B cell (primary cell): Measurements from ENCODE around the gene LYST. TPM values are rescaled to one million over a fixed set of nuclear protein-coding genes. Genes with fewer than 3 reads are reported as not detected.

Source experiments
- ATAC-seq: fragments of 200-7000 bp; cut with Tn5 transposase; one replicate; pipeline ENCODE4 v1.10.0; 2021; ENCODE audit warnings: low read depth, mild to moderate bottlenecking, moderate number of reproducible peaks, moderate library complexity
- CTCF ChIA-PET: fragments of 350-600 bp; sonication (Branson Sonifier 250); formaldehyde crosslinking; loops from one replicate; lab custom pipeline; 2021; ENCODE audit warnings: antibody characterized with exemption, inconsistent platforms; lab: Charles Lee
- POLR2A ChIA-PET: fragments of 350-600 bp; sonication (Branson Sonifier 250); formaldehyde crosslinking; loops from one replicate; lab custom pipeline; 2021; ENCODE audit warnings: antibody characterized with exemption; lab: Charles Lee
- DNase-seq: peaks from one replicate; pipeline ENCODE4 v3.0.0; 2013
- H2AFZ ChIP-seq: 2 replicates; pipeline ENCODE4 v1.6.1; 2012; ENCODE audit warnings: mild to moderate bottlenecking, low read depth, low read length; ENCODE audit not compliant: insufficient read depth, poor library complexity, severe bottlenecking
- H3K27ac ChIP-seq, 2 donors: 1 replicate in 1 of 2; 2 replicates in 1 of 2; pipeline ENCODE4 v1.5.1; 2012 to 2013; ENCODE audit warnings: low read length in 2 of 2, mild to moderate bottlenecking in 2 of 2, moderate library complexity in 1 of 2
- H3K27me3 ChIP-seq, 4 experiments: fragments of 200-600 bp in 1 of 4; sonication (generic) in 1 of 4; replicated peaks in 1 of 4; 1 replicate in 2 of 4; 2 replicates in 2 of 4; pipeline versions ENCODE4 v1.6.1 to v1.7.0; 2013 to 2016; ENCODE audit warnings: low read length in 3 of 4, mild to moderate bottlenecking in 2 of 4, mixed read lengths in 1 of 4, moderate library complexity in 1 of 4; ENCODE audit not compliant: insufficient read depth in 4 of 4, control insufficient read depth in 3 of 4; ENCODE audit errors: control extremely low read depth in 1 of 4
- H3K36me3 ChIP-seq, 2 experiments: replicated peaks in 1 of 2; 1 replicate in 1 of 2; 2 replicates in 1 of 2; pipeline versions ENCODE4 v1.6.1 to v1.7.1; 2013; ENCODE audit warnings: low read length in 1 of 2; ENCODE audit not compliant: insufficient read depth in 2 of 2, control insufficient read depth in 1 of 2; ENCODE audit errors: control extremely low read depth in 1 of 2, extremely low read depth in 1 of 2
- H3K4me1 ChIP-seq, 2 donors: fragments of 200-600 bp in 1 of 2; sonication (generic) in 1 of 2; 1 replicate in 1 of 2; 2 replicates in 1 of 2; pipeline versions ENCODE4 v1.5.1 to v1.6.1; 2013 to 2017; ENCODE audit warnings: low read length in 2 of 2; ENCODE audit not compliant: control insufficient read depth in 2 of 2, insufficient read depth in 2 of 2
- H3K4me2 ChIP-seq: replicated peaks from 2 replicates; pipeline ENCODE3; 2012; ENCODE audit warnings: mild to moderate bottlenecking, low read depth, low read length; ENCODE audit not compliant: poor library complexity, severe bottlenecking
- H3K4me3 ChIP-seq, 5 experiments: fragments of 200-600 bp in 1 of 5; sonication (generic) in 1 of 5; 1 replicate in 3 of 5; 2 replicates in 2 of 5; pipeline versions ENCODE4 v1.5.1 to v1.7.0; 2011 to 2016; ENCODE audit warnings: low read length in 4 of 5, mild to moderate bottlenecking in 4 of 5, low read depth in 2 of 5, control low read depth in 1 of 5, moderate library complexity in 1 of 5; ENCODE audit not compliant: insufficient read depth in 1 of 5; ENCODE audit errors: control extremely low read depth in 1 of 5, extremely low read depth in 1 of 5
- H3K79me2 ChIP-seq: fragments of 200-600 bp; sonication (generic); one replicate; pipeline ENCODE4 v1.6.0; 2016; ENCODE audit warnings: low read length; ENCODE audit not compliant: control insufficient read depth, insufficient read depth
- H3K9ac ChIP-seq: fragments of 200-600 bp; sonication (generic); 2 replicates; pipeline ENCODE4 v1.6.1; 2017; ENCODE audit warnings: mild to moderate bottlenecking, low read length, moderate library complexity
- H3K9me3 ChIP-seq, 3 donors: one replicate each; pipeline versions ENCODE4 v1.6.1 to v1.7.1; 2013; ENCODE audit warnings: low read length in 2 of 3; ENCODE audit not compliant: control insufficient read depth in 2 of 3, insufficient read depth in 1 of 3; ENCODE audit errors: control extremely low read depth in 1 of 3
- H4K20me1 ChIP-seq: 2 replicates; pipeline ENCODE4 v1.6.0; 2012; ENCODE audit warnings: mild to moderate bottlenecking, low read length; ENCODE audit not compliant: insufficient read depth, control insufficient read depth, poor library complexity, severe bottlenecking
- H3K27ac Mint-ChIP-seq: one replicate; pipeline ENCODE4 v1.8.0; 2021; ENCODE audit warnings: mixed read lengths
- H3K27me3 Mint-ChIP-seq: one replicate; pipeline ENCODE4 v1.8.0; 2021; ENCODE audit warnings: mixed read lengths
- H3K4me1 Mint-ChIP-seq: one replicate; pipeline ENCODE4 v1.8.0; 2021; ENCODE audit warnings: mixed read lengths
- H3K4me3 Mint-ChIP-seq: one replicate; pipeline ENCODE4 v1.8.0; 2021; ENCODE audit warnings: mixed read lengths
- H3K9me3 Mint-ChIP-seq: one replicate; pipeline ENCODE4 v1.8.0; 2022; ENCODE audit warnings: mixed read lengths; ENCODE audit not compliant: insufficient read depth
- EZH2 ChIP-seq: IDR thresholded peaks from 2 replicates; pipeline ENCODE4 v1.6.1; 2012; ENCODE audit warnings: borderline replicate concordance, low read depth, mild to moderate bottlenecking, moderate library complexity, low read length; ENCODE audit not compliant: insufficient read depth, poor library complexity, severe bottlenecking
- WGBS: methylation state at CpG from one replicate; pipeline ENCODE4 v1.1.5; 2013; ENCODE audit warnings: missing lambda C conversion rate; ENCODE audit not compliant: insufficient coverage; 5-methylcytosine and 5-hydroxymethylcytosine counted together
- intact Hi-C: fragments of 100-400 bp; cut with micrococcal nuclease; formaldehyde crosslinking; loops from one replicate; pipeline ENCODE4 v1.10.0; 2022
- polyA plus RNA-seq: library from polyadenylated mRNA; depleted of rRNA; stranded (reverse); fragments of >200 nt; gene quantifications from 2 replicates; pipeline ENCODE4 v1.2.3, GENCODE V29; 2012
- total RNA-seq, 2 donors: library from RNA; stranded (reverse); fragments of 120-200 nt in 1 of 2; gene quantifications; 1 replicate in 1 of 2; 2 replicates in 1 of 2; pipeline versions ENCODE4 v1.2.3 to v1.2.4, GENCODE V29; 2013 to 2022
- TF ChIP-seq, protein P1 (sequence below): fragments of 200-600 bp; IDR thresholded peaks from one replicate; pipeline ENCODE4 v1.8.0; 2022; ENCODE audit warnings: antibody characterized with exemption, mild to moderate bottlenecking

The LYST gene
- total and polyA plus RNA-seq, 2 donors (not counting 1 experiment from before 2014, with no cell fraction given), result 50.4 to 120 TPM

DNA sequence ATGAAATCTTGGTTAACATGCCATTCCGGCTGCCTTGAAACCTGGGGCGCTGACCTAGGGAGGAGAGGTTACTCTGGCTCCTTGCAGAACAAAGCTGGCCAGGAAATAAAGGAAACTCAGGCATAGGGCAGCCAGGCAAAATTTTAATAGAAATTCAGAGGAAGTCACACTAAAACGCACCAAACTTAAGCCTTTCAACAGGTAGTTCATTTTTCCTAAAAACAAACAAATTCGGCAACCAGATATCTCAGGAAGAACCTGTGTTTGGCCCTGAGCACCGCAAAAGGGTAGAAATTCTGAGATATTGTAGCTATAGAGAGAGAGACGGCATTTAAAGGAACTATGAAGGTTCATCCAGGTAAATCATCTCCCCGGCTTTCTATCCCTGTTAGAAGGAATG is 13.1 kb downstream of the LYST start:
- H3K27me3 Mint-ChIP-seq, result no peaks in the 10 kb centered on the region
- 100% methylated on average over 1 of the region's 7 CpGs for WGBS
- TF ChIP-seq, protein P1, sequence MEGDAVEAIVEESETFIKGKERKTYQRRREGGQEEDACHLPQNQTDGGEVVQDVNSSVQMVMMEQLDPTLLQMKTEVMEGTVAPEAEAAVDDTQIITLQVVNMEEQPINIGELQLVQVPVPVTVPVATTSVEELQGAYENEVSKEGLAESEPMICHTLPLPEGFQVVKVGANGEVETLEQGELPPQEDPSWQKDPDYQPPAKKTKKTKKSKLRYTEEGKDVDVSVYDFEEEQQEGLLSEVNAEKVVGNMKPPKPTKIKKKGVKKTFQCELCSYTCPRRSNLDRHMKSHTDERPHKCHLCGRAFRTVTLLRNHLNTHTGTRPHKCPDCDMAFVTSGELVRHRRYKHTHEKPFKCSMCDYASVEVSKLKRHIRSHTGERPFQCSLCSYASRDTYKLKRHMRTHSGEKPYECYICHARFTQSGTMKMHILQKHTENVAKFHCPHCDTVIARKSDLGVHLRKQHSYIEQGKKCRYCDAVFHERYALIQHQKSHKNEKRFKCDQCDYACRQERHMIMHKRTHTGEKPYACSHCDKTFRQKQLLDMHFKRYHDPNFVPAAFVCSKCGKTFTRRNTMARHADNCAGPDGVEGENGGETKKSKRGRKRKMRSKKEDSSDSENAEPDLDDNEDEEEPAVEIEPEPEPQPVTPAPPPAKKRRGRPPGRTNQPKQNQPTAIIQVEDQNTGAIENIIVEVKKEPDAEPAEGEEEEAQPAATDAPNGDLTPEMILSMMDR, result no peak
- no peak for TF ChIP-seq EZH2
- peaks cover 34% of the 10 kb centered on the region for H4K20me1 ChIP-seq
- H3K27ac Mint-ChIP-seq, result no peak overlapping the region
- peaks cover 97% of the 10 kb centered on the region for H3K79me2 ChIP-seq
- peak overlapping the region in 1 of 2 donors; percentile 26 for H3K27ac ChIP-seq
- ChIA-PET POLR2A (no interaction called here), CTCF (interaction anchor here (0.5 to 2.8 kb wide), 3 partner anchors 10 to 118 kb away, joined by 5 to 10 read pairs (median 10); no protein-coding TSS in a partner anchor)
- no peaks in the 10 kb centered on the region for H3K36me3 ChIP-seq
- H2AFZ ChIP-seq, result no peak overlapping the region
- no peaks in the 10 kb centered on the region for H3K27me3 ChIP-seq
- no peak overlapping the region for H3K4me2 ChIP-seq
- no peak overlapping the region for H3K9ac ChIP-seq
- H3K9me3 ChIP-seq, result no peaks in the 10 kb centered on the region
- peaks cover 69% of the 10 kb centered on the region for H3K4me1 Mint-ChIP-seq
- DNase-seq, result no peak
- H3K4me1 ChIP-seq, result peaks cover under 1 to 51% of the 10 kb centered on the region in 2 donors
- ATAC-seq, result no peak
- H3K4me3 ChIP-seq, result no peak overlapping the region
- H3K4me3 Mint-ChIP-seq, result no peak overlapping the region
- peaks cover 2% of the 10 kb centered on the region for H3K9me3 Mint-ChIP-seq
- intact Hi-C loops, result no loop called here

- no peak overlapping the region for H3K4me3 ChIP-seq
- Mint-ChIP-seq H3K27ac (no peak overlapping the region), H3K4me1 (peaks cover 74% of the 10 kb centered on the region), H3K27me3 (no peaks in the 10 kb centered on the region), H3K9me3 (peaks cover 2% of the 10 kb centered on the region), H3K4me3 (no peak overlapping the region)
- TF ChIP-seq EZH2, result no peak
- TF ChIP-seq, protein P1, result no peak
- no peak for DNase-seq
- peaks cover 2 to 53% of the 10 kb centered on the region in 2 donors for H3K4me1 ChIP-seq
- ATAC-seq, result no peak
- WGBS, result 100% methylated on average over 3 of the region's 3 CpGs
- no peaks in the 10 kb centered on the region for H3K27me3 ChIP-seq
- no peak overlapping the region for H3K4me2 ChIP-seq
- ChIA-PET POLR2A (no interaction called here), CTCF (interaction anchor here (2.1 to 2.8 kb wide), 2 partner anchors 9 to 119 kb away, joined by 10 read pairs; no protein-coding TSS in a partner anchor)
- H3K36me3 ChIP-seq, result no peaks in the 10 kb centered on the region
- no peak overlapping the region for H3K27ac ChIP-seq
- H4K20me1 ChIP-seq, result peaks cover 31% of the 10 kb centered on the region
- no peaks in the 10 kb centered on the region for H3K9me3 ChIP-seq
- intact Hi-C loops, result no loop called here
- no peak overlapping the region for H2AFZ ChIP-seq
- peaks cover 96% of the 10 kb centered on the region for H3K79me2 ChIP-seq
- H3K9ac ChIP-seq, result no peak overlapping the region
Observed at GRCh38 chr1:235852887-235853286, 13.8 kb downstream of the LYST start.
